GM12878 (cell line): Measurements from ENCODE around the gene XPO5. TPM values are rescaled to one million over a fixed set of nuclear protein-coding genes. Genes with fewer than 3 reads are reported as not detected.

Experiments used
- ATAC-seq: fragments of 200-7000 bp; cut with Tn5 transposase; 3 replicates; pipeline ENCODE4 v1.9.1; 2020; ENCODE audit warnings: mild to moderate bottlenecking, moderate library complexity
- BruUV-seq: library from RNA; stranded (reverse); fragments of 400-500 nt; replicated peaks from 2 replicates; lab custom pipeline; 2021; lab: Mats Ljungman, UMichigan
- CTCF ChIA-PET: fragments of 300-600 bp; sonication (Branson Sonifier 250); formaldehyde crosslinking; extraction: SDS; loops from one replicate; lab custom pipeline; 2021; ENCODE audit warnings: inconsistent platforms; lab: Yijun Ruan, JAX
- POLR2A ChIA-PET: fragments of 350-600 bp; formaldehyde crosslinking; extraction: SDS; loops from one replicate; lab custom pipeline; 2021; ENCODE audit warnings: inconsistent platforms; lab: Charles Lee
- RAD21 ChIA-PET: fragments of 300-600 bp; sonication (Branson Sonifier 250); formaldehyde crosslinking; loops from one replicate; lab custom pipeline; 2023; ENCODE audit warnings: antibody characterized with exemption; ENCODE audit not compliant: unreplicated experiment; lab: Charles Lee
- SMC1A ChIA-PET: fragments of 300-600 bp; sonication (Branson Sonifier 250); formaldehyde crosslinking; loops from one replicate; lab custom pipeline; 2023; ENCODE audit not compliant: unreplicated experiment, uncharacterized antibody; lab: Charles Lee
- DNase-seq: peaks from one replicate; pipeline ENCODE4 v3.0.0-alpha.2; 2011; ENCODE audit warnings: low read depth, low spot score
- FAIRE-seq: peaks from 3 replicates; lab custom pipeline; 2011; peaks lifted over from hg19 to GRCh38; lab: Jason Lieb, UNC
- H2AFZ ChIP-seq: 2 replicates; pipeline ENCODE4 v1.6.0; 2011; ENCODE audit warnings: low read depth, low read length, control low read depth; ENCODE audit not compliant: control insufficient read depth
- H3K27ac ChIP-seq: 2 replicates; pipeline ENCODE4 v1.5.1; 2011; ENCODE audit warnings: control low read depth; ENCODE audit not compliant: control insufficient read depth, insufficient read depth
- H3K27me3 ChIP-seq, 2 experiments: replicated peaks in 1 of 2; 2 replicates each; pipeline versions ENCODE4 v1.6.0 to v1.6.1; 2011; ENCODE audit warnings: low read length in 1 of 2; ENCODE audit not compliant: control insufficient read depth in 2 of 2, insufficient read depth in 2 of 2
- H3K36me3 ChIP-seq, 2 experiments: 2 replicates each; pipeline ENCODE4 v1.5.1; 2011; ENCODE audit warnings: low read length in 1 of 2; ENCODE audit not compliant: control insufficient read depth in 2 of 2, insufficient read depth in 2 of 2
- H3K4me1 ChIP-seq: 2 replicates; pipeline ENCODE4 v1.6.1; 2011; ENCODE audit warnings: mild to moderate bottlenecking, low read length, moderate library complexity, mixed read lengths; ENCODE audit not compliant: control insufficient read depth, insufficient read depth
- H3K4me2 ChIP-seq: 2 replicates; pipeline ENCODE4 v1.6.0; 2011; ENCODE audit warnings: control low read depth; ENCODE audit not compliant: control insufficient read depth, insufficient read depth
- H3K4me3 ChIP-seq: fragments of 200-600 bp; sonication (generic); 2 replicates; pipeline ENCODE4 v1.5.1; 2016
- H3K79me2 ChIP-seq: 2 replicates; pipeline ENCODE4 v1.6.0; 2011; ENCODE audit warnings: low read length; ENCODE audit not compliant: control insufficient read depth, insufficient read depth
- H3K9ac ChIP-seq: 2 replicates; pipeline ENCODE4 v1.8.0; 2011; ENCODE audit warnings: low read length, control low read depth, mixed read lengths; ENCODE audit not compliant: control insufficient read depth, insufficient read depth
- H3K9me3 ChIP-seq: replicated peaks from 3 replicates; pipeline ENCODE4 v1.5.1; 2011; ENCODE audit warnings: mild to moderate bottlenecking, low read length; ENCODE audit not compliant: control insufficient read depth, insufficient read depth
- H4K20me1 ChIP-seq: 2 replicates; pipeline ENCODE4 v1.6.0; 2011; ENCODE audit not compliant: control insufficient read depth, insufficient read depth
- CUX1 ChIP-seq: IDR thresholded peaks from 2 replicates; pipeline ENCODE4 v1.6.1; 2012; ENCODE audit warnings: improper control_type of control experiment, low read depth, low read length; ENCODE audit not compliant: insufficient replicate concordance
- NFYA ChIP-seq: IDR thresholded peaks from 2 replicates; pipeline ENCODE4 v1.6.1; 2011; ENCODE audit warnings: low read depth, mild to moderate bottlenecking, low read length, improper control_type of control experiment, borderline replicate concordance
- ZNF217 ChIP-seq: fragments of 450-650 bp; IDR thresholded peaks from 2 replicates; pipeline ENCODE4 v1.6.1; 2017; ENCODE audit warnings: antibody characterized with exemption, mild to moderate bottlenecking
- WGBS: methylation state at CpG from one replicate; pipeline ENCODE4 v1.1.6; 2016; ENCODE audit warnings: low lambda C conversion rate; ENCODE audit not compliant: insufficient replicate concordance, insufficient coverage; ENCODE audit errors: missing lambda C conversion rate; 5-methylcytosine and 5-hydroxymethylcytosine counted together
- in situ Hi-C: fragments of 300-500 bp; cut with MboI; formaldehyde crosslinking; loops from 9 replicates; pipeline ENCODE4 v1.14.3; 2018; ENCODE audit warnings: mixed read lengths
- intact Hi-C: fragments of 100-400 bp; cut with micrococcal nuclease; formaldehyde crosslinking; loops from one replicate; pipeline ENCODE4 v1.14.2; 2022; ENCODE audit not compliant: unreplicated experiment
- polyA plus RNA-seq, 11 experiments: library from polyadenylated mRNA; depleted of rRNA in 4 of 11; unstranded in 6 of 11; stranded (reverse) in 5 of 11; fragments of >200 nt; fragmentation: Nextera tagmentation in 4 of 11; fragmentation: Illumina TruSeq in 1 of 11; extraction: Ambion mirVana in 4 of 11; extraction: Trizol in 1 of 11; gene quantifications; 1 replicate in 1 of 11; 2 replicates in 10 of 11; pipeline versions ENCODE4 v1.2.1 to v1.2.3, GENCODE V29; 2011 to 2016; ENCODE audit warnings: inconsistent platforms in 2 of 11, missing spikeins in 2 of 11, low read depth in 1 of 11
- total RNA-seq, 4 experiments: library from RNA; depleted of rRNA in 3 of 4; stranded (reverse); fragments of >200 nt in 3 of 4; fragmentation: Illumina TruSeq in 1 of 4; extraction: Trizol in 1 of 4; gene quantifications; 2 replicates each; pipeline versions ENCODE4 v1.2.1 to v1.2.3, GENCODE V29; 2013 to 2021

The XPO5 gene
- total and polyA plus RNA-seq, 10 of the 15 experiments (the other 5 are each of a cell fraction or from before 2014, with no cell fraction given) = 11.3 to 76.0 (median 41.6) TPM

- CTCF ChIA-PET = interaction anchor here (1.0 to 1.3 kb wide), 2 partner anchors 16 to 54 kb away, joined by 3 read pairs; no protein-coding TSS in a partner anchor
- FAIRE-seq = no peak
- H2AFZ ChIP-seq = no peak overlapping the region
Measured at GRCh38 chr6:43572015-43572414, 3.8 kb downstream of the XPO5 start.

More at GRCh38 chr6:43572015-43572414, 3.8 kb downstream of the XPO5 start:
- DNase-seq (no peak), ATAC-seq (no peak)
- WGBS = 100% methylated on average over 4 of the region's 4 CpGs
- Histone ChIP-seq H3K4me1 (no peaks in the 10 kb centered on the region; the same call in 1 of the 2 replicates), H3K79me2 (peaks cover 39% of the 10 kb centered on the region), H3K27me3 (no peaks in the 10 kb centered on the region), H3K9me3 (no peaks in the 10 kb centered on the region), H4K20me1 (no peaks in the 10 kb centered on the region), H3K9ac (no peak overlapping the region), H3K4me3 (no peak overlapping the region), H3K27ac (no peak overlapping the region), H3K36me3 (peaks cover 3 to 32% of the 10 kb centered on the region in 2 experiments), H3K4me2 (no peak overlapping the region)
- intact Hi-C loops = no loop called here
- in situ Hi-C loops = no loop called here
- ChIA-PET RAD21 (no interaction called here), SMC1A (interaction anchor here (1.3 kb wide), 1 partner anchor 24 kb away, joined by 3 read pairs; no protein-coding TSS in a partner anchor), POLR2A (interaction anchor here (1.1 kb wide), 1 partner anchor 56 kb away, joined by 3 read pairs; no protein-coding TSS in a partner anchor)
- BruUV-seq = no TSS peak
- TF ChIP-seq CUX1 (no peak), ZNF217 (no peak), NFYA (no peak)
